ENCODE data around the gene ZNG1F. TPM values are rescaled to one million over a fixed set of nuclear protein-coding genes. Genes with fewer than 3 reads are reported as not detected.
"Not testable (repeated sequence)": the region's sequence is repeated elsewhere in the genome, so short reads cannot be mapped to it uniquely, and the experiment has no call there.

ZNG1F gene
- total RNA-seq, 1 experiment from 2014 or later, result 12.4 TPM

- in situ Hi-C loops (cut with HindIII; ENCODE audit: low pct_unique_long_range_greater_than_20kb, low sequenced_read_pairs); DNase-seq (ENCODE audit: low read depth, low spot score): not testable (repeated sequence)
Measured at GRCh38 chr9:41095060-41095459, 94.1 kb downstream of the ZNG1F start.

GRCh38 chr9:41094010-41094773 is 94.9 kb downstream of the ZNG1F start:
- DNase-seq (ENCODE audit: low read depth, low spot score); in situ Hi-C loops (cut with HindIII; ENCODE audit: low pct_unique_long_range_greater_than_20kb, low sequenced_read_pairs): not testable (repeated sequence)

GRCh38 chr9:41090922-41091321 is 98.2 kb downstream of the ZNG1F start:
- in situ Hi-C loops (cut with HindIII; ENCODE audit: low pct_unique_long_range_greater_than_20kb, low sequenced_read_pairs); DNase-seq (ENCODE audit: low read depth, low spot score): not testable (repeated sequence)

- in situ Hi-C loops (cut with HindIII; ENCODE audit: low pct_unique_long_range_greater_than_20kb, low sequenced_read_pairs); DNase-seq (ENCODE audit: low read depth, low spot score): not testable (repeated sequence)
Measured at GRCh38 chr9:41090386-41090785, 98.7 kb downstream of the ZNG1F start.

GRCh38 chr9:41088450-41089059 is 100.6 kb downstream of the ZNG1F start:
- DNase-seq (ENCODE audit: low read depth, low spot score); in situ Hi-C loops (cut with HindIII; ENCODE audit: low pct_unique_long_range_greater_than_20kb, low sequenced_read_pairs): not testable (repeated sequence)

GRCh38 chr9:41087929-41088328 is 101.2 kb downstream of the ZNG1F start:
- in situ Hi-C loops (cut with HindIII; ENCODE audit: low pct_unique_long_range_greater_than_20kb, low sequenced_read_pairs); DNase-seq (ENCODE audit: low read depth, low spot score): not testable (repeated sequence)

- DNase-seq (ENCODE audit: low read depth, low spot score); in situ Hi-C loops (cut with HindIII; ENCODE audit: low pct_unique_long_range_greater_than_20kb, low sequenced_read_pairs): not testable (repeated sequence)
Measured at GRCh38 chr9:41087157-41087780, 101.8 kb downstream of the ZNG1F start.

- in situ Hi-C loops (cut with HindIII; ENCODE audit: low pct_unique_long_range_greater_than_20kb, low sequenced_read_pairs); DNase-seq (ENCODE audit: low read depth, low spot score): not testable (repeated sequence)
Measured at GRCh38 chr9:41086685-41087084, 102.4 kb downstream of the ZNG1F start.

GRCh38 chr9:41086215-41086614 is 102.9 kb downstream of the ZNG1F start:
- in situ Hi-C loops (cut with HindIII; ENCODE audit: low pct_unique_long_range_greater_than_20kb, low sequenced_read_pairs); DNase-seq (ENCODE audit: low read depth, low spot score): not testable (repeated sequence)

GRCh38 chr9:41082358-41082757 is 106.8 kb downstream of the ZNG1F start:
- DNase-seq (ENCODE audit: low read depth, low spot score); in situ Hi-C loops (cut with HindIII; ENCODE audit: low pct_unique_long_range_greater_than_20kb, low sequenced_read_pairs): not testable (repeated sequence)

Small RNA genes lying within 50 kb of the gene (small RNA-seq; reads per million reads assigned to genes)
- gene MIR4477A, result 0 reads per million in 2 experiments
- 0 to 0.14 reads per million in 2 experiments for gene RNA5SP530

Other genes with a start within 250 kb of the ZNG1F start
- not detected in 2 replicates for gene FOXD4L6, start 60.6 kb downstream of the ZNG1F start, total RNA-seq (2014; rRNA removed; shearing (Covaris generic))